B cell (primary cell): ENCODE results near the gene CAMK2B. TPM values are rescaled to one million over a fixed set of nuclear protein-coding genes. Genes with fewer than 3 reads are reported as not detected.

Experiments used
- ATAC-seq: fragments of 200-7000 bp; cut with Tn5 transposase; one replicate; pipeline ENCODE4 v1.10.0; 2021; ENCODE audit warnings: low read depth, mild to moderate bottlenecking, moderate number of reproducible peaks, moderate library complexity
- CTCF ChIA-PET: fragments of 350-600 bp; sonication (Branson Sonifier 250); formaldehyde crosslinking; loops from one replicate; lab custom pipeline; 2021; ENCODE audit warnings: antibody characterized with exemption, inconsistent platforms; lab: Charles Lee
- POLR2A ChIA-PET: fragments of 350-600 bp; sonication (Branson Sonifier 250); formaldehyde crosslinking; loops from one replicate; lab custom pipeline; 2021; ENCODE audit warnings: antibody characterized with exemption; lab: Charles Lee
- DNase-seq: peaks from one replicate; pipeline ENCODE4 v3.0.0; 2013
- H2AFZ ChIP-seq: 2 replicates; pipeline ENCODE4 v1.6.1; 2012; ENCODE audit warnings: mild to moderate bottlenecking, low read depth, low read length; ENCODE audit not compliant: insufficient read depth, poor library complexity, severe bottlenecking
- H3K27ac ChIP-seq, 2 donors: 1 replicate in 1 of 2; 2 replicates in 1 of 2; pipeline ENCODE4 v1.5.1; 2012 to 2013; ENCODE audit warnings: low read length in 2 of 2, mild to moderate bottlenecking in 2 of 2, moderate library complexity in 1 of 2
- H3K27me3 ChIP-seq, 4 experiments: fragments of 200-600 bp in 1 of 4; sonication (generic) in 1 of 4; replicated peaks in 1 of 4; 1 replicate in 2 of 4; 2 replicates in 2 of 4; pipeline versions ENCODE4 v1.6.1 to v1.7.0; 2013 to 2016; ENCODE audit warnings: low read length in 3 of 4, mild to moderate bottlenecking in 2 of 4, mixed read lengths in 1 of 4, moderate library complexity in 1 of 4; ENCODE audit not compliant: insufficient read depth in 4 of 4, control insufficient read depth in 3 of 4; ENCODE audit errors: control extremely low read depth in 1 of 4
- H3K36me3 ChIP-seq, 2 experiments: replicated peaks in 1 of 2; 1 replicate in 1 of 2; 2 replicates in 1 of 2; pipeline versions ENCODE4 v1.6.1 to v1.7.1; 2013; ENCODE audit warnings: low read length in 1 of 2; ENCODE audit not compliant: insufficient read depth in 2 of 2, control insufficient read depth in 1 of 2; ENCODE audit errors: control extremely low read depth in 1 of 2, extremely low read depth in 1 of 2
- H3K4me1 ChIP-seq, 2 donors: fragments of 200-600 bp in 1 of 2; sonication (generic) in 1 of 2; 1 replicate in 1 of 2; 2 replicates in 1 of 2; pipeline versions ENCODE4 v1.5.1 to v1.6.1; 2013 to 2017; ENCODE audit warnings: low read length in 2 of 2; ENCODE audit not compliant: control insufficient read depth in 2 of 2, insufficient read depth in 2 of 2
- H3K4me2 ChIP-seq: replicated peaks from 2 replicates; pipeline ENCODE3; 2012; ENCODE audit warnings: mild to moderate bottlenecking, low read depth, low read length; ENCODE audit not compliant: poor library complexity, severe bottlenecking
- H3K4me3 ChIP-seq, 5 experiments: fragments of 200-600 bp in 1 of 5; sonication (generic) in 1 of 5; 1 replicate in 3 of 5; 2 replicates in 2 of 5; pipeline versions ENCODE4 v1.5.1 to v1.7.0; 2011 to 2016; ENCODE audit warnings: low read length in 4 of 5, mild to moderate bottlenecking in 4 of 5, low read depth in 2 of 5, control low read depth in 1 of 5, moderate library complexity in 1 of 5; ENCODE audit not compliant: insufficient read depth in 1 of 5; ENCODE audit errors: control extremely low read depth in 1 of 5, extremely low read depth in 1 of 5
- H3K79me2 ChIP-seq: fragments of 200-600 bp; sonication (generic); one replicate; pipeline ENCODE4 v1.6.0; 2016; ENCODE audit warnings: low read length; ENCODE audit not compliant: control insufficient read depth, insufficient read depth
- H3K9ac ChIP-seq: fragments of 200-600 bp; sonication (generic); 2 replicates; pipeline ENCODE4 v1.6.1; 2017; ENCODE audit warnings: mild to moderate bottlenecking, low read length, moderate library complexity
- H3K9me3 ChIP-seq, 3 donors: one replicate each; pipeline versions ENCODE4 v1.6.1 to v1.7.1; 2013; ENCODE audit warnings: low read length in 2 of 3; ENCODE audit not compliant: control insufficient read depth in 2 of 3, insufficient read depth in 1 of 3; ENCODE audit errors: control extremely low read depth in 1 of 3
- H4K20me1 ChIP-seq: 2 replicates; pipeline ENCODE4 v1.6.0; 2012; ENCODE audit warnings: mild to moderate bottlenecking, low read length; ENCODE audit not compliant: insufficient read depth, control insufficient read depth, poor library complexity, severe bottlenecking
- H3K27ac Mint-ChIP-seq: one replicate; pipeline ENCODE4 v1.8.0; 2021; ENCODE audit warnings: mixed read lengths
- H3K27me3 Mint-ChIP-seq: one replicate; pipeline ENCODE4 v1.8.0; 2021; ENCODE audit warnings: mixed read lengths
- H3K4me1 Mint-ChIP-seq: one replicate; pipeline ENCODE4 v1.8.0; 2021; ENCODE audit warnings: mixed read lengths
- H3K4me3 Mint-ChIP-seq: one replicate; pipeline ENCODE4 v1.8.0; 2021; ENCODE audit warnings: mixed read lengths
- H3K9me3 Mint-ChIP-seq: one replicate; pipeline ENCODE4 v1.8.0; 2022; ENCODE audit warnings: mixed read lengths; ENCODE audit not compliant: insufficient read depth
- EZH2 ChIP-seq: IDR thresholded peaks from 2 replicates; pipeline ENCODE4 v1.6.1; 2012; ENCODE audit warnings: borderline replicate concordance, low read depth, mild to moderate bottlenecking, moderate library complexity, low read length; ENCODE audit not compliant: insufficient read depth, poor library complexity, severe bottlenecking
- WGBS: methylation state at CpG from one replicate; pipeline ENCODE4 v1.1.5; 2013; ENCODE audit warnings: missing lambda C conversion rate; ENCODE audit not compliant: insufficient coverage; 5-methylcytosine and 5-hydroxymethylcytosine counted together
- intact Hi-C: fragments of 100-400 bp; cut with micrococcal nuclease; formaldehyde crosslinking; loops from one replicate; pipeline ENCODE4 v1.10.0; 2022
- polyA plus RNA-seq: library from polyadenylated mRNA; depleted of rRNA; stranded (reverse); fragments of >200 nt; gene quantifications from 2 replicates; pipeline ENCODE4 v1.2.3, GENCODE V29; 2012
- total RNA-seq, 2 donors: library from RNA; stranded (reverse); fragments of 120-200 nt in 1 of 2; gene quantifications; 1 replicate in 1 of 2; 2 replicates in 1 of 2; pipeline versions ENCODE4 v1.2.3 to v1.2.4, GENCODE V29; 2013 to 2022
- TF ChIP-seq, protein P1 (sequence below): fragments of 200-600 bp; IDR thresholded peaks from one replicate; pipeline ENCODE4 v1.8.0; 2022; ENCODE audit warnings: antibody characterized with exemption, mild to moderate bottlenecking

Gene CAMK2B
- total and polyA plus RNA-seq, 2 donors (not counting 1 experiment from before 2014, with no cell fraction given): 0.42 TPM; not detected in 1

DNA sequence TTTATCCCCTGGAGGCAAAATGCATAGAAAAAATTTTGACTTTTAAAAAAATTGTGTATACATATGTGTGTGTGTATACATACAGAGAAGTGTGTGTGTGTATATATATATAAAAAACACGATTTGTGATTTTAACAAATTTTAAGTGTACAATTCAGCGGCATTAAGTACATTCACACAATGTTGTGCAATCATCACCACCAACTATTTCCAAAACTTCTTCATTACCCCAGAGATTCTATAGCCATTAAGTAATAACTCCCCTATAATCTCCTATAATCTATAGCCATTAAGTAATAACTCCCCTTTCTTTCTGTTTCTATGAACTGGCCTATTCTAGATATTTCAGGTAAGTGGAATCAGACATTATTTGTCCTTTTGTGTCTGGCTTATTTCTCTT is 20.7 kb upstream of the CAMK2B start:
- Histone ChIP-seq H2AFZ (no peak overlapping the region), H3K9me3 (peaks cover 0 to 10% (median 9%) of the 10 kb centered on the region in 3 donors), H3K36me3 (no peaks in the 10 kb centered on the region), H3K4me2 (no peak overlapping the region), H3K9ac (no peak overlapping the region), H3K27me3 (peaks cover 0 to 14% (median 2%) of the 10 kb centered on the region in 4 experiments), H3K27ac (no peak overlapping the region), H4K20me1 (no peaks in the 10 kb centered on the region), H3K4me1 (no peaks in the 10 kb centered on the region), H3K4me3 (no peak overlapping the region), H3K79me2 (no peaks in the 10 kb centered on the region)
- POLR2A ChIA-PET: no interaction called here
- WGBS: 100% methylated on average over 1 of the region's 2 CpGs
- no peaks in the 10 kb centered on the region for H3K4me1 Mint-ChIP-seq
- no peaks in the 10 kb centered on the region for H3K9me3 Mint-ChIP-seq
- intact Hi-C loops: no loop called here
- peaks cover 42% of the 10 kb centered on the region for H3K27me3 Mint-ChIP-seq
- no peak for DNase-seq
- H3K4me3 Mint-ChIP-seq: no peak overlapping the region
- CTCF ChIA-PET: no interaction called here
- TF ChIP-seq, protein P1, sequence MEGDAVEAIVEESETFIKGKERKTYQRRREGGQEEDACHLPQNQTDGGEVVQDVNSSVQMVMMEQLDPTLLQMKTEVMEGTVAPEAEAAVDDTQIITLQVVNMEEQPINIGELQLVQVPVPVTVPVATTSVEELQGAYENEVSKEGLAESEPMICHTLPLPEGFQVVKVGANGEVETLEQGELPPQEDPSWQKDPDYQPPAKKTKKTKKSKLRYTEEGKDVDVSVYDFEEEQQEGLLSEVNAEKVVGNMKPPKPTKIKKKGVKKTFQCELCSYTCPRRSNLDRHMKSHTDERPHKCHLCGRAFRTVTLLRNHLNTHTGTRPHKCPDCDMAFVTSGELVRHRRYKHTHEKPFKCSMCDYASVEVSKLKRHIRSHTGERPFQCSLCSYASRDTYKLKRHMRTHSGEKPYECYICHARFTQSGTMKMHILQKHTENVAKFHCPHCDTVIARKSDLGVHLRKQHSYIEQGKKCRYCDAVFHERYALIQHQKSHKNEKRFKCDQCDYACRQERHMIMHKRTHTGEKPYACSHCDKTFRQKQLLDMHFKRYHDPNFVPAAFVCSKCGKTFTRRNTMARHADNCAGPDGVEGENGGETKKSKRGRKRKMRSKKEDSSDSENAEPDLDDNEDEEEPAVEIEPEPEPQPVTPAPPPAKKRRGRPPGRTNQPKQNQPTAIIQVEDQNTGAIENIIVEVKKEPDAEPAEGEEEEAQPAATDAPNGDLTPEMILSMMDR: no peak
- TF ChIP-seq EZH2: no peak
- no peak overlapping the region for H3K27ac Mint-ChIP-seq
- no peak for ATAC-seq

DNA sequence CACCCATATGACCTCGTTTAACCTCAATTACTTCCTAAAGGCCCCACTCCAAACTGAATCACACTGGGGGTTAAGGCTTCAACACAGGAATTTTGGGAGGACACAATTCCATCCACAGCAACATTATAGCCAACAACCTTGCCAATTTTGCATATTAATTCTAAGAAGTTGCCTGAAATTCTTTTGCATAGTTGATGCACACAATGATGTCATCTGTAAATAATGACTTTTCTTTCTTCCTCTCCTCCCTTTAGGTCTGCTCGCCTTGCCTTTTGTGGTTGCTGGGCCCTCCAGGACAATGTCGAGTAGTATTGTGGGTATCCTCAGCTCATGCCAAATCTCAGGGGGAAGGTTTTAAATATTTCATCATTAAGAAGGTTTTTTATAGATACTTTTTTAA is 16.0 kb upstream of the CAMK2B start:
- H3K27me3 ChIP-seq: peaks cover 0 to 3% (median 0%) of the 10 kb centered on the region in 4 experiments
- 69% methylated on average over 1 of the region's 3 CpGs for WGBS
- CTCF ChIA-PET: no interaction called here
- no peak overlapping the region for H3K4me2 ChIP-seq
- no peaks in the 10 kb centered on the region for H3K79me2 ChIP-seq
- no peaks in the 10 kb centered on the region for H4K20me1 ChIP-seq
- peaks cover 7 to 9% of the 10 kb centered on the region in 2 donors for H3K4me1 ChIP-seq
- intact Hi-C loops: no loop called here
- peaks cover 13% of the 10 kb centered on the region for H3K9me3 Mint-ChIP-seq
- H3K4me3 Mint-ChIP-seq: no peak overlapping the region
- TF ChIP-seq EZH2: no peak
- TF ChIP-seq, protein P1: no peak
- H3K27ac Mint-ChIP-seq: no peak overlapping the region
- no peak for ATAC-seq
- peaks cover 16% of the 10 kb centered on the region for H3K27me3 Mint-ChIP-seq
- DNase-seq: no peak
- no peak overlapping the region for H3K4me3 ChIP-seq
- POLR2A ChIA-PET: no interaction called here
- no peaks in the 10 kb centered on the region for H3K36me3 ChIP-seq
- no peak overlapping the region for H2AFZ ChIP-seq
- H3K27ac ChIP-seq: no peak overlapping the region
- peaks cover 2 to 15% (median 7%) of the 10 kb centered on the region in 3 donors for H3K9me3 ChIP-seq
- H3K4me1 Mint-ChIP-seq: peaks cover 21% of the 10 kb centered on the region
- no peak overlapping the region for H3K9ac ChIP-seq
